WERI-Rb-1 (cell line): ENCODE data around the gene KANSL3.

ENCODE experiments used
- DNase-seq: peaks from one replicate; pipeline ENCODE4 v3.0.0-alpha.2; 2020
- H3K27ac ChIP-seq: fragments of 250-450 bp; sonication (Bioruptor Pico); 2 replicates; pipeline ENCODE4 v1.5.1; 2020; ENCODE audit warnings: mild to moderate bottlenecking, moderate library complexity
- H3K27me3 ChIP-seq: fragments of 250-450 bp; sonication (Bioruptor Pico); 2 replicates; pipeline ENCODE4 v1.5.1; 2021; ENCODE audit warnings: mild to moderate bottlenecking, low read depth, moderate library complexity; ENCODE audit not compliant: insufficient read depth, severe bottlenecking
- H3K36me3 ChIP-seq: fragments of 250-450 bp; sonication (Bioruptor Pico); 2 replicates; pipeline ENCODE4 v1.5.1; 2020; ENCODE audit warnings: mild to moderate bottlenecking, moderate library complexity
- H3K4me3 ChIP-seq: 2 replicates; pipeline ENCODE4 v1.5.1; 2011; ENCODE audit warnings: low read depth, mild to moderate bottlenecking, control low read depth, low read length
- H3K9me3 ChIP-seq: fragments of 250-450 bp; sonication (Bioruptor Pico); 2 replicates; pipeline ENCODE4 v1.5.1; 2021; ENCODE audit warnings: mild to moderate bottlenecking, moderate library complexity; ENCODE audit not compliant: severe bottlenecking
- TF ChIP-seq, protein P1 (sequence below): IDR thresholded peaks from 2 replicates; pipeline ENCODE4 v1.5.1; 2011; ENCODE audit warnings: low read depth, mild to moderate bottlenecking, control low read depth, inconsistent platforms, low read length

The KANSL3 gene

DNA sequence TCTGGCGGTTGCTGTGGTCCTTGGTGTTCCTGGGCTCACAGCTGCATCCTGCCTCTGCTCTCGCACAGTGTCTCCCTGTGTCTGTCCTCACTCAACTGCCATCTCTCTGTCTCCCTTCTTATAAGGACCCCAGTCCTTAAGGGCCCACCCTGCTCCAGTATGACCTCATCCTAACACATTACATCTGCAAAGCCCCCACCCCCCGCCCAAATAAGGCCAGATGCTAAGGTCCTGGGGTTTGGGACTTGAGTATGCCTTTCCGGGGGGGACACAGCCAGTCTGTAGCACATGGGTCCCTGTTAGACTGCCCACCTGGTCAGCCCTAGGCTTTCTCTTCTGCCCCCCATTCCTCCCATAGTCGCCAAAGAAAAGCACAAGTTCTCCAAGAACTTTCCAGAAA, 45.2 kb upstream of the KANSL3 start:
- Histone ChIP-seq H3K9me3 (no peaks in the 10 kb centered on the region), H3K27me3 (no peaks in the 10 kb centered on the region), H3K36me3 (no peaks in the 10 kb centered on the region), H3K27ac (no peak overlapping the region), H3K4me3 (no peak overlapping the region)
- DNase-seq, result no peak
- TF ChIP-seq, protein P1, sequence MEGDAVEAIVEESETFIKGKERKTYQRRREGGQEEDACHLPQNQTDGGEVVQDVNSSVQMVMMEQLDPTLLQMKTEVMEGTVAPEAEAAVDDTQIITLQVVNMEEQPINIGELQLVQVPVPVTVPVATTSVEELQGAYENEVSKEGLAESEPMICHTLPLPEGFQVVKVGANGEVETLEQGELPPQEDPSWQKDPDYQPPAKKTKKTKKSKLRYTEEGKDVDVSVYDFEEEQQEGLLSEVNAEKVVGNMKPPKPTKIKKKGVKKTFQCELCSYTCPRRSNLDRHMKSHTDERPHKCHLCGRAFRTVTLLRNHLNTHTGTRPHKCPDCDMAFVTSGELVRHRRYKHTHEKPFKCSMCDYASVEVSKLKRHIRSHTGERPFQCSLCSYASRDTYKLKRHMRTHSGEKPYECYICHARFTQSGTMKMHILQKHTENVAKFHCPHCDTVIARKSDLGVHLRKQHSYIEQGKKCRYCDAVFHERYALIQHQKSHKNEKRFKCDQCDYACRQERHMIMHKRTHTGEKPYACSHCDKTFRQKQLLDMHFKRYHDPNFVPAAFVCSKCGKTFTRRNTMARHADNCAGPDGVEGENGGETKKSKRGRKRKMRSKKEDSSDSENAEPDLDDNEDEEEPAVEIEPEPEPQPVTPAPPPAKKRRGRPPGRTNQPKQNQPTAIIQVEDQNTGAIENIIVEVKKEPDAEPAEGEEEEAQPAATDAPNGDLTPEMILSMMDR, result no peak

DNA sequence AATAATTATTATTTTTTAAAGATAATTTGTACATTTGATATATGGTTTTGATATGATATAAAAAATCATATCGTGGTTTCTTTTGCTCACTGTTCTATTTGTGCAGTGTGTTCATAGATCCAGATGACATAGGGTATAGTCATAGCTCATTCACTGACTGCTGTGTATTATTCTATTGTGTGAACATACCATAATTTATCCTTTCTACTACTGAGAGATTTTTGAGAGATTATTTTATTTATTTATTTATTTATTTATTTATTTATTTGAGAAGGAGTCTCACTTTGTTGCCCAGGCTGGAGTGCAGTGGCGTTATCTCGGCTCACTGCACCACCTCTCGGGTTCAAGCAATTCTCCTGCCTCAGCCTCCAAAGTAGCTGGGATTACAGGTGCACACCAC, 43.4 kb upstream of the KANSL3 start:
- TF ChIP-seq, protein P1, result no peak

DNA sequence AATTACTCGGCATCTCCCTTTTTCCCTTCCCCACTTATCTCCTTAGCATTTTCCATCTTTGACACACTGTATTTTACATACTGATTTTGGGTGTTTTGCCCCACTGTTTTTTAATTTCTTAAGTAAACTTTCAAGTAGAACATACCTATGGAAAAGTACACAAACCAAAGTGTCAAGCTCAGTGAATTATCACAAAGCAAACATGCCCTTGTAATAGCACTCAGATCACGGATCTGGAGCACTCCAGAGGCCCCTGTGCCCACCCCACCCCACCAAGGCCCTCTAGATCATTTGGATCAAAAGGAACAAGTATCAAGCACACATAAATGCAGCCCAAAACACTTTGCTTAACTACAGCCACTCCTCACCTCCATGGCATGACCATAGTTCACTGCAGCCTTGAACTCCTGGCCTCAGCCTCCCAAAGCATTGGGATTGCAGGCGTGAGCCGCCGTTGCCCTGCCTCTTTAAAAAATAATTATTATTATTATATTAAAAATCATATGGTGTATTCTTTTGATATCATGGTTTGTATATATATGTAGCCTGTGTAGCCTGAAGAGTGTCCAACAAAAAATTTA, 42.5 kb upstream of the KANSL3 start:
- DNase-seq, result no peak
- TF ChIP-seq, protein P1, result no peak
- no peaks in the 10 kb centered on the region for H3K9me3 ChIP-seq
- no peak overlapping the region for H3K27ac ChIP-seq
- no peak overlapping the region for H3K4me3 ChIP-seq
- H3K27me3 ChIP-seq, result no peaks in the 10 kb centered on the region
- H3K36me3 ChIP-seq, result no peaks in the 10 kb centered on the region

More for the DNA sequence above, 43.4 kb upstream of the KANSL3 start:
- Histone ChIP-seq H3K9me3 (no peaks in the 10 kb centered on the region), H3K27me3 (no peaks in the 10 kb centered on the region), H3K36me3 (no peaks in the 10 kb centered on the region), H3K4me3 (no peak overlapping the region), H3K27ac (no peak overlapping the region)
- no peak for DNase-seq

GRCh38 chr2:96679848-96680247, 41.7 kb upstream of the KANSL3 start:
- DNase-seq, result no peak
- TF ChIP-seq, protein P1, result no peak
- Histone ChIP-seq H3K9me3 (no peaks in the 10 kb centered on the region), H3K27me3 (no peaks in the 10 kb centered on the region), H3K36me3 (no peaks in the 10 kb centered on the region), H3K4me3 (no peak overlapping the region), H3K27ac (no peak overlapping the region)

GRCh38 chr2:96669539-96670215, 31.6 kb upstream of the KANSL3 start:
- no peaks in the 10 kb centered on the region for H3K27me3 ChIP-seq
- no peaks in the 10 kb centered on the region for H3K36me3 ChIP-seq
- no peaks in the 10 kb centered on the region for H3K9me3 ChIP-seq
- TF ChIP-seq, protein P1, result no peak
- DNase-seq, result no peak
- no peak overlapping the region for H3K4me3 ChIP-seq
- no peak overlapping the region for H3K27ac ChIP-seq
